Esophagus squamous epithelium (tissue), 5 donors: ENCODE measurements around the gene GAL3ST2. TPM values are rescaled to one million over a fixed set of nuclear protein-coding genes. Genes with fewer than 3 reads are reported as not detected.

Experiments
- DNase-seq: peaks from one replicate; lab custom pipeline; 2025; lab: John Stamatoyannopoulos, UW
- H3K27ac ChIP-seq, 4 donors: fragments of 200-600 bp; sonication (generic); one replicate each; pipeline ENCODE4 v1.5.1; 2016 to 2019; ENCODE audit warnings: mild to moderate bottlenecking in 1 of 4
- H3K27me3 ChIP-seq, 4 donors: fragments of 200-600 bp; sonication (generic); 1 replicate in 3 of 4; 2 replicates in 1 of 4; pipeline versions ENCODE4 v1.5.1 to v1.6.0; 2017 to 2021; ENCODE audit warnings: antibody characterized with exemption in 1 of 4
- H3K36me3 ChIP-seq, 3 donors: fragments of 200-600 bp; sonication (generic); one replicate each; pipeline ENCODE4 v1.5.1; 2016 to 2019
- H3K4me1 ChIP-seq, 3 donors: fragments of 200-600 bp; sonication (generic); one replicate each; pipeline ENCODE4 v1.5.1; 2017 to 2019
- H3K4me3 ChIP-seq, 4 donors: fragments of 200-600 bp; sonication (generic); 1 replicate in 3 of 4; 2 replicates in 1 of 4; pipeline ENCODE4 v1.5.1; 2016 to 2019; ENCODE audit warnings: mild to moderate bottlenecking in 2 of 4, moderate library complexity in 1 of 4
- H3K9me3 ChIP-seq, 3 donors: fragments of 200-600 bp; sonication (generic); one replicate each; pipeline ENCODE4 v1.5.1; 2016 to 2019
- POLR2A ChIP-seq, 4 donors: fragments of 450-650 bp; IDR thresholded peaks; one replicate each; pipeline ENCODE4 v1.6.1; 2017; ENCODE audit warnings: antibody characterized with exemption in 4 of 4, mild to moderate bottlenecking in 4 of 4, moderate library complexity in 3 of 4
- WGBS, 2 donors: methylation state at CpG; one replicate each; pipeline ENCODE4 v1.1.5; 2018; 5-methylcytosine and 5-hydroxymethylcytosine counted together
- intact Hi-C: fragments of 100-400 bp; cut with DNase I; formaldehyde crosslinking; loops from one replicate; pipeline ENCODE4 v1.15.0; 2022
- total RNA-seq, 4 donors: library from RNA; depleted of rRNA; stranded (reverse); fragments of >200 nt; gene quantifications; one replicate each; pipeline ENCODE4 v1.1.0, GENCODE V29; 2016
- TF ChIP-seq, protein P1 (sequence below), 6 experiments: fragments of 450-650 bp in 4 of 6; fragments of 200-600 bp in 2 of 6; sonication (generic) in 2 of 6; IDR thresholded peaks; one replicate each; pipeline ENCODE4 v1.5.1; 2016 to 2019; ENCODE audit warnings: antibody characterized with exemption in 6 of 6, mild to moderate bottlenecking in 4 of 6, moderate library complexity in 4 of 6
- donor health status: DM: yes; HTN: yes; CAD: no.

The GAL3ST2 gene
- total RNA-seq, 4 donors from 2014 or later, result 0.38 TPM; not detected in 3

DNA sequence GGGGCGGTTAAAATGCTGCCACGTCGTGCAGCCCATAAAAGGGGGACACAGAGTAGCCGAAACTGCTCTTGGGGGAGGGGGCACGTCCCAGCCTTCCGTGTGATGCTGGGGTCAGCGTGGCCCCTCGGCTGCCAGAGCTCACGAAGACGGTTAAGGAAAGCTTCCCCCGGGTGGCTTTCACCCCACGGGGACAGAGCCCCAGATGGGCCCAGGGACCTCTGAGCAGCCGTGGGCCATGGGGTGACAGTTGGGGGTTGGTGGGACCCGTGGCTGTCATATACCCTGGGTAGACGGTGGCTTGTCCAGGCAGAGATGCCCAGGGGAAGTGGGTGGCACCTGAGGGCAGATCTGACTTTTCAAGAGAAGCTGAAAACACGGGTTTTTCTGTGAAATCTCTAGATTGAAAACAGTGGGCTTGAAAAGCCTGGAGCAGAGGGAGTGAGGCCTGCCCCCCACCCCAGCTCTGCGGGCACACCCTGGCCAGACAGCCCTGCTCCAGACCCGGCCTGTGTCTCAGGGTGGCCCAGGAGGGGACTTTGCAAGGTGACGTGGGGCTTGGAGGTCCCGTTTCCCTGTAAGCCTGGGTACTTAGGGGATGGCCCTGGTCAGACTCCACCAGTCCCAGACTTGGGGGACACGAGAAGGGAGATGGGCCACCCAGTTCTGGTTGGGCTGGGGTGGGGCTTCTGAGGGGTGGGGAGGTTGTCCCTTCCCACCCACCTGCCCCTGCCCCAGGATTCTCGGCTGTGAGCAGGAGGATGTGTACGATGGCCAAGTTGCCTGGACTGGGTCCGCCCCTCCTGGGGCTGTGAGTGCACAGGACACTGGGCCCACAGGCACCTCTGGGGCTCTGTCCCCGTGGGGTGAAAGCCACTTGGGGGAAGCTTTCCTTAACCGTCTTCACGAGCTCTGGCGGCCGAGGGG, 33.0 kb downstream of the GAL3ST2 start:
- TF ChIP-seq, protein P1, sequence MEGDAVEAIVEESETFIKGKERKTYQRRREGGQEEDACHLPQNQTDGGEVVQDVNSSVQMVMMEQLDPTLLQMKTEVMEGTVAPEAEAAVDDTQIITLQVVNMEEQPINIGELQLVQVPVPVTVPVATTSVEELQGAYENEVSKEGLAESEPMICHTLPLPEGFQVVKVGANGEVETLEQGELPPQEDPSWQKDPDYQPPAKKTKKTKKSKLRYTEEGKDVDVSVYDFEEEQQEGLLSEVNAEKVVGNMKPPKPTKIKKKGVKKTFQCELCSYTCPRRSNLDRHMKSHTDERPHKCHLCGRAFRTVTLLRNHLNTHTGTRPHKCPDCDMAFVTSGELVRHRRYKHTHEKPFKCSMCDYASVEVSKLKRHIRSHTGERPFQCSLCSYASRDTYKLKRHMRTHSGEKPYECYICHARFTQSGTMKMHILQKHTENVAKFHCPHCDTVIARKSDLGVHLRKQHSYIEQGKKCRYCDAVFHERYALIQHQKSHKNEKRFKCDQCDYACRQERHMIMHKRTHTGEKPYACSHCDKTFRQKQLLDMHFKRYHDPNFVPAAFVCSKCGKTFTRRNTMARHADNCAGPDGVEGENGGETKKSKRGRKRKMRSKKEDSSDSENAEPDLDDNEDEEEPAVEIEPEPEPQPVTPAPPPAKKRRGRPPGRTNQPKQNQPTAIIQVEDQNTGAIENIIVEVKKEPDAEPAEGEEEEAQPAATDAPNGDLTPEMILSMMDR (IDR thresholded peaks at IDR 0.05), result no peak
- TF ChIP-seq POLR2A (IDR thresholded peaks at IDR 0.05), result no peak

DNA sequence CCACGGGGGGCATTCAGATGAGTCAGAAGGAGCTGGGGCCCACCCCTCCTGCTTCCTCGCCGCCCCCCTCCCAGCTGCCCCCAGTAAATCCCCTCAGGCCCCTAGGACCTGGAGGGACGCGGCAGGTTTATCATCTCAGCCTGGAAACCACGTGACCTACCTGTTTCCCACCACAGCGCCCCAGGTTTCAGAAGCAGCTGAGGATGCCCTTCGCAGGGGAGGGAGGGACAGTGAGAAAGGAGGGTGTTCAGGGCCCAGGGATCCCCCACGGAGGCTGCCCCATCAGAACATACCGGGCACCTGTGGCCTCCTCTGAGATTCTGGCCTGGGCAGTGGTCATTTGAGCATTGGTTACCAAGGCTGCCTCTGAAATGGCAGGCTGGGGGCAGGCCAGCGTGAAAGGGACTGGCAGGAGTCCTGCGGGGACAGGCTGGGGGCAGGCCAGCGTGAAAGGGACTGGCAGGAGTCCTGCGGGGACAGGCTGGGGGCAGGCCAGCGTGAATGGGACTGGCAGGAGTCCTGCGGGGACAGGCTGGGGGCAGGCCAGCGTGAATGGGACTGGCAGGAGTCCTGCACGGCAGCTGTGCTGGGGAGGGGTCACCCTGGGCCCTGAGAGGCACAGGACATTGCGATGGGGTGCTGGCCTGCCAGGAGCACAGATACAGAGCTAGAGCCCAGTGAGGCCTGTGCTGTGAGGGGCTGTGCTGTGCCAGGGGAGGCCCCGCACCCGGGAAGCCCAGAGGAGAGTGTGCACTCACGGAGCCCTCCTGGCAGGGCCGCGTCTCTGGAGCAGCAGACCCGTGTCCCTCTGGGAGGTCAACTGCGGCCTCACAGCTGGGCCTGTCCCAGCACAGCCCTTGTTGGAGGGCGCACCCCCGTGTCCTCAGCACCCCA, 33.9 kb downstream of the GAL3ST2 start:
- H3K4me3 ChIP-seq, result no peak overlapping the region
- no peak for DNase-seq
- H3K27me3 ChIP-seq, result peaks cover 0 to 36% (median 0%) of the 10 kb centered on the region in 4 donors
- 60 to 75% methylated on average over 2 to 7 of the region's 28 CpGs for WGBS, 2 donors
- intact Hi-C loops, result no loop called here
- no peaks in the 10 kb centered on the region for H3K36me3 ChIP-seq
- TF ChIP-seq, protein P1 (IDR thresholded peaks at IDR 0.05), result no peak
- TF ChIP-seq POLR2A (IDR thresholded peaks at IDR 0.05), result no peak
- H3K9me3 ChIP-seq, result no peaks in the 10 kb centered on the region
- H3K27ac ChIP-seq, result no peak overlapping the region
- H3K4me1 ChIP-seq, result no peaks in the 10 kb centered on the region

More for the DNA sequence above, 33.0 kb downstream of the GAL3ST2 start:
- H3K36me3 ChIP-seq, result no peaks in the 10 kb centered on the region
- WGBS, 2 donors, result 66 to 67% methylated on average over 11 to 17 of the region's 29 CpGs
- intact Hi-C loops, result no loop called here
- no peaks in the 10 kb centered on the region for H3K9me3 ChIP-seq
- no peak overlapping the region for H3K4me3 ChIP-seq
- H3K27me3 ChIP-seq, result peaks cover 2 to 31% (median 2%) of the 10 kb centered on the region in 4 donors
- DNase-seq, result no peak
- H3K4me1 ChIP-seq, result peaks cover 3 to 4% (median 3%) of the 10 kb centered on the region in 3 donors
- H3K27ac ChIP-seq, result no peak overlapping the region

DNA sequence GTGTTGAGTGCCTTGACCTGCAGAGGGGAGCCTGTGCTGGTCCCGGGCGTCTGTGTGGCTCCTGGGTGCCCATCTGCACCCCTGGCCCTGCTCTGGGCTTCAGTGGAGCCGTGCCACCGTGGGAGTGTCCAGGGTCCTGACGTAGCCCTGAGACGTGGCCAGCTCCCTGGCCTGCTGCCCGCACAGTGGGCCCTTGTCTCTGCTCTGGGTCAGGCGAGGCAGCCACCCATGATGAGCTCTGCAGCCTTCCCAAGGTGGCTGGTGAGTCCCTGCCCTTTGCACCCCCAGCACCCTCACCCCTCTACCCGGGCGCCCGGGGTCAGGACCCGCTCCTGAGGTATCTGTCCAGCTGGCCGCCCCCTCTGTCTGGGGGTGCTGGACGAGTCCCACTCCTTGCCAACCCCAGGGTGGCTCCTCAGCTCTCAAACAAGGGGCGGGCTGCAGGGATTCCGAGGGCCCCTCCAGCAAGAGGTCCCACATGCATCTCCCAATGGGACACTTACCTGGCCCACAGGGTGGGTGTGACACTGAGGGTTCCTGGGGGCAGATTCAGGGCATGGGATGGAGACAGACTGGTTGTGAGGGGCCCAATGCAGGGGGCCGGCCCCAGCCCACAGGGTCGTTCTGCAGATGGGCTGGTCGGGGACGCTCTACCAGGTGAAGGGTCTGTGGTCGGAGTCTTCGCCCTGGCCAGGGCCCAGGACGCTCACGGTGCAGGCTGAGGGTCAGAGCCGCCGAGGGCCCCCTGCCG, 34.8 kb downstream of the GAL3ST2 start:
- Histone ChIP-seq H3K27ac (no peak overlapping the region), H3K4me1 (no peaks in the 10 kb centered on the region), H3K4me3 (no peak overlapping the region), H3K36me3 (no peaks in the 10 kb centered on the region), H3K27me3 (peaks cover 0 to 45% (median 0%) of the 10 kb centered on the region in 4 donors), H3K9me3 (no peaks in the 10 kb centered on the region)
- intact Hi-C loops, result no loop called here
- DNase-seq, result no peak
- 76% methylated on average over 17 of the region's 27 CpGs; no CpG with 5 or more reads in 1 of the 2 donors for WGBS, 2 donors
- TF ChIP-seq, protein P1 (IDR thresholded peaks at IDR 0.05), result no peak
- TF ChIP-seq POLR2A (IDR thresholded peaks at IDR 0.05), result no peak

DNA sequence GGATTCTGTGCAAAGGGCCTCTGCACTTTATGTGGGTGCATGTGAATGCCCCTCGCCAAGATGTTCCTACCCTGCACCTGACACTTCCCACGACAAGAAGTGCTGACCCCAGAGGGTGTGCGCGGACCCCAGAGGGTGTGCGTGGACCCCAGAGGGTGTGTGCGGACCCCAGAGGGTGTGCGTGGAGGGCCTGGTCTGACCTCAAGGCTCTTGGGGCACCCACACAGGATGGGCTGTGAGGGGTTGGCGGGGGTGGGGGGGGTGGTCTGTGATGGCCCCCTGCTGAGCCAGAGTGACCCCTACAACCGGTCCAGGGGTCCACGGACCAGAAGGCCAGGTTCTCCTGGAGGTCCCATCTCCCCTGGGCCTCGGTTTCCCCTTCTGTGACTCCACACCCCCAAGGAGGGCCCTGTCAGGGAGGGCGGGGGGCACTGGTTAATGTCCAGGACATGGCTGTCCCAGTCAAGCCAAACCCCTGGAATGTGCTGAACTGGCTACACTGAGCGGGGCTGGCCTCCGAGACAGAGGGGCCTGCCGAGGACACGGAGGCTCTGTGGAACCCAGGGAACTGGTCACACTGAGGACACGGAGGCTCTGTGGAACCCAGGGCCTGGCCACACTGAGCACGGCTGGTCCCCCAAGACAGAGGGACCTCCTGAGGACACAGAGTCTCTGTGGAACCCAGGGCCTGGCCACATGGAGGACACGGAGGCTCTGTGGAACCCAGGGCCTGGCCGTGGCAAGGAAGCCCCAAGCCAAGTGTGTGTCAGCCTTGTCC, 35.5 kb downstream of the GAL3ST2 start:
- Histone ChIP-seq H3K4me3 (no peak overlapping the region), H3K27ac (no peak overlapping the region), H3K4me1 (peaks cover 0 to 3% (median 0%) of the 10 kb centered on the region in 3 donors), H3K27me3 (peaks cover 0 to 52% (median 0%) of the 10 kb centered on the region in 4 donors), H3K36me3 (no peaks in the 10 kb centered on the region), H3K9me3 (no peaks in the 10 kb centered on the region)
- intact Hi-C loops, result no loop called here
- DNase-seq, result no peak
- WGBS, 2 donors, result 60% methylated on average over 1 of the region's 20 CpGs; no CpG with 5 or more reads in 1 of the 2 donors
- TF ChIP-seq POLR2A (IDR thresholded peaks at IDR 0.05), result no peak
- TF ChIP-seq, protein P1 (IDR thresholded peaks at IDR 0.05), result no peak
